22Rv1 (cell line): ENCODE measurements around the gene ADAM30.

Experiments
- CTCF ChIP-seq: fragments of 450-650 bp; IDR thresholded peaks from 2 replicates; pipeline ENCODE4 v1.5.1; 2017; ENCODE audit warnings: mild to moderate bottlenecking
- ZFX ChIP-seq: fragments of 450-650 bp; IDR thresholded peaks from 2 replicates; pipeline ENCODE4 v1.6.1; 2017; ENCODE audit warnings: antibody characterized with exemption, borderline replicate concordance

- TF ChIP-seq CTCF (no peak), ZFX (no peak)
Measured at GRCh38 chr1:119869995-119870394, 26.3 kb downstream of the ADAM30 start.
